ENCODE measurements around the gene DYNC1LI2. TPM values are rescaled to one million over a fixed set of nuclear protein-coding genes. Genes with fewer than 3 reads are reported as not detected.

DYNC1LI2 gene
- total RNA-seq, 4 donors from 2014 or later = 167 to 337 (median 206) TPM

DNA sequence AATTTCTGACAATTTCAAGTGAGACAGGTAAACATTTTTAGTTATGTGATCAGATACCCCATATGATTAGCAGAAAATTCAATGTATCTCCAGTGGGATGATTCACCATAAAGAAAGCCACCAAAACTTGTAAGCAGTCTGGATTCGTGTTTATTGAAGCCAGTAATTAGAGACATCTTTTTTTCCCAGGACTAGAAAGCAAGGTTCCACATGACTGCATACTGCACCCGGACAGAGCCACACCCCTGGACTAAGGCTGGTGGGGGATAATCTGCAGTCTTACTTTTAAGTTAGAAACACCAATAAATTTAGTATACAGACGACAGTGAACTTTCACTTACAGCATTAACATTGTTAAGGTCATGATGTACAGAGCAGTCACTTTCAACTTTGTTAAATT is 30.6 kb downstream of the DYNC1LI2 start:
- H3K9me3 ChIP-seq = no peaks in the 10 kb centered on the region
- no peak for TF ChIP-seq POLR2A (IDR thresholded peaks at IDR 0.05)
- TF ChIP-seq, protein P1, sequence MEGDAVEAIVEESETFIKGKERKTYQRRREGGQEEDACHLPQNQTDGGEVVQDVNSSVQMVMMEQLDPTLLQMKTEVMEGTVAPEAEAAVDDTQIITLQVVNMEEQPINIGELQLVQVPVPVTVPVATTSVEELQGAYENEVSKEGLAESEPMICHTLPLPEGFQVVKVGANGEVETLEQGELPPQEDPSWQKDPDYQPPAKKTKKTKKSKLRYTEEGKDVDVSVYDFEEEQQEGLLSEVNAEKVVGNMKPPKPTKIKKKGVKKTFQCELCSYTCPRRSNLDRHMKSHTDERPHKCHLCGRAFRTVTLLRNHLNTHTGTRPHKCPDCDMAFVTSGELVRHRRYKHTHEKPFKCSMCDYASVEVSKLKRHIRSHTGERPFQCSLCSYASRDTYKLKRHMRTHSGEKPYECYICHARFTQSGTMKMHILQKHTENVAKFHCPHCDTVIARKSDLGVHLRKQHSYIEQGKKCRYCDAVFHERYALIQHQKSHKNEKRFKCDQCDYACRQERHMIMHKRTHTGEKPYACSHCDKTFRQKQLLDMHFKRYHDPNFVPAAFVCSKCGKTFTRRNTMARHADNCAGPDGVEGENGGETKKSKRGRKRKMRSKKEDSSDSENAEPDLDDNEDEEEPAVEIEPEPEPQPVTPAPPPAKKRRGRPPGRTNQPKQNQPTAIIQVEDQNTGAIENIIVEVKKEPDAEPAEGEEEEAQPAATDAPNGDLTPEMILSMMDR (IDR thresholded peaks at IDR 0.05) = no peak
- no peaks in the 10 kb centered on the region for H3K27me3 ChIP-seq
- no peak overlapping the region for H3K4me3 ChIP-seq
- no peak overlapping the region for H3K27ac ChIP-seq
- peaks cover 0 to 55% (median 0%) of the 10 kb centered on the region in 3 donors for H3K36me3 ChIP-seq
- H3K4me1 ChIP-seq = no peaks in the 10 kb centered on the region
- no peak for DNase-seq

GRCh38 chr16:66719246-66719645 is 32.2 kb downstream of the DYNC1LI2 start:
- no peaks in the 10 kb centered on the region for H3K27me3 ChIP-seq
- TF ChIP-seq POLR2A (IDR thresholded peaks at IDR 0.05) = no peak
- TF ChIP-seq, protein P1 (IDR thresholded peaks at IDR 0.05) = no peak
- no peak overlapping the region for H3K4me3 ChIP-seq
- H3K36me3 ChIP-seq = peaks cover 0 to 40% (median 0%) of the 10 kb centered on the region in 3 donors
- no peak for DNase-seq
- H3K4me1 ChIP-seq = peaks cover 0 to 11% (median 0%) of the 10 kb centered on the region in 4 donors
- H3K27ac ChIP-seq = no peak overlapping the region
- H3K9me3 ChIP-seq = no peaks in the 10 kb centered on the region

DNA sequence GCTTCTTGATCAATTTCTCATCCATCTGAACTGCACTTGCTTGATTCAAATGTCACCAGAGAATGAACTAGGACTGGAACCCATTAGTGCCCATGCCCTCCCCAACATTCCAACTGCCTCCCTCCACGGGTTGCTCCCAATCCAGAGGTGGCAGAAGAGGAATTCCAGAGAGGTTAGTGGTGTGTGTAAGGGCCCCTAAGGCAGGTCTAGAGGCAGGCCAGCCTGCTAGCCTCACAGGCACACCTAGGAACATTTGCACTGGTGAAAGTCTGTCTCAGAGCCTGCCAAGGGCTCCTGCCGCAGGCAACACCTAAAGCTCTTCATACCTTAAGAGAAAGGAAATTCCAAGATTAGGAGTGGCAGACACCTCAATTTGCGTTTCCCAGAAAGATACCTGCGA is 33.6 kb downstream of the DYNC1LI2 start:
- H3K9me3 ChIP-seq = no peaks in the 10 kb centered on the region
- H3K4me1 ChIP-seq = peaks cover 0 to 16% (median 0%) of the 10 kb centered on the region in 4 donors
- peaks cover 0 to 25% (median 0%) of the 10 kb centered on the region in 3 donors for H3K36me3 ChIP-seq
- no peak overlapping the region for H3K27ac ChIP-seq
- no peak for TF ChIP-seq POLR2A (IDR thresholded peaks at IDR 0.05)
- TF ChIP-seq, protein P1 (IDR thresholded peaks at IDR 0.05) = no peak
- DNase-seq = no peak
- H3K4me3 ChIP-seq = no peak overlapping the region
- no peaks in the 10 kb centered on the region for H3K27me3 ChIP-seq

DNA sequence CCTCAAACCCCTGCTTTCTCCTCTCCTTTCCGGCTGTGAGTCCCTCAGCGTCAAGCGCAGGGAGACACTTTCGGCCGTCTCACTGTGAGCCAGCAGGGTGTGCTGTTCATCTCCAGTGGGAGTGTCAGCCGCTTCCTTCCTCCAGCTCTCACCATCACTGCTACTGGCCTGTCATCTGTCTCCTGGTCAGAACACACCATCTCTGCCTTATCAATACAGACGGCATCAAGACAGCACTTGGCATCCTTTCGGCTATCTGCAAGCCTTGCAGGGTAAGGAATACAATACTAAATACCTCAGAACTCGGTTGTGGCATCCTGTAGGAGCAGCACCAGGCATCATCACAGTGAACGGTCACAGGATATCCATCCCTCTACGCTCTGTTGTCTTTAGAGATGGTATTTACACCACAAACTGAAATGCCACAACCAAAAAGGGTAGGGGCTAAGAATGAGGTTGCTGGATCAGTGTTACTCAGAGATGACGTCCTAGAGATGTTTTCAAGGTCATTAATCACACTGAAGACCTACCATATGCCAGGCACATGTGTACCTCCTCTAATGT is 34.2 kb downstream of the DYNC1LI2 start:
- no peak overlapping the region for H3K27ac ChIP-seq
- TF ChIP-seq, protein P1 (IDR thresholded peaks at IDR 0.05) = peak in 4 of 6 experiments; percentile 43 to 72 (median 69)
- TF ChIP-seq POLR2A (IDR thresholded peaks at IDR 0.05) = no peak
- H3K9me3 ChIP-seq = no peaks in the 10 kb centered on the region
- no peaks in the 10 kb centered on the region for H3K27me3 ChIP-seq
- no peak overlapping the region for H3K4me3 ChIP-seq
- peaks cover 0 to 20% (median 0%) of the 10 kb centered on the region in 3 donors for H3K36me3 ChIP-seq
- DNase-seq = peak in 2 of 3 donors; percentile 74 to 81
- peaks cover 0 to 16% (median 0%) of the 10 kb centered on the region in 4 donors for H3K4me1 ChIP-seq

- Histone ChIP-seq H3K9me3 (no peaks in the 10 kb centered on the region), H3K36me3 (peaks cover 0 to 9% (median 0%) of the 10 kb centered on the region in 3 donors), H3K4me1 (peaks cover 0 to 16% (median 0%) of the 10 kb centered on the region in 4 donors), H3K27ac (peak overlapping the region in 3 of 4 donors; percentile 12 to 81 (median 75)), H3K27me3 (no peaks in the 10 kb centered on the region), H3K4me3 (no peak overlapping the region)
- TF ChIP-seq POLR2A (IDR thresholded peaks at IDR 0.05) = no peak
- TF ChIP-seq, protein P1 (IDR thresholded peaks at IDR 0.05) = no peak
- peak in 1 of 3 donors; percentile 59 for DNase-seq
Measured at GRCh38 chr16:66714654-66715307, 36.6 kb downstream of the DYNC1LI2 start.
